GM12801 (cell line): Measurements from ENCODE around the gene UBE3B.

ENCODE experiments used
- CTCF ChIP-seq: IDR thresholded peaks from one replicate; pipeline ENCODE4 v1.5.1; 2011; ENCODE audit warnings: control low read depth; ENCODE audit not compliant: insufficient read length; ENCODE audit errors: extremely low read depth

The UBE3B gene

GRCh38 chr12:109469517-109469916 lies 7.9 kb upstream of the UBE3B start:
- TF ChIP-seq CTCF, result no peak

GRCh38 chr12:109473006-109473405 lies 4.4 kb upstream of the UBE3B start:
- no peak for TF ChIP-seq CTCF

DNA sequence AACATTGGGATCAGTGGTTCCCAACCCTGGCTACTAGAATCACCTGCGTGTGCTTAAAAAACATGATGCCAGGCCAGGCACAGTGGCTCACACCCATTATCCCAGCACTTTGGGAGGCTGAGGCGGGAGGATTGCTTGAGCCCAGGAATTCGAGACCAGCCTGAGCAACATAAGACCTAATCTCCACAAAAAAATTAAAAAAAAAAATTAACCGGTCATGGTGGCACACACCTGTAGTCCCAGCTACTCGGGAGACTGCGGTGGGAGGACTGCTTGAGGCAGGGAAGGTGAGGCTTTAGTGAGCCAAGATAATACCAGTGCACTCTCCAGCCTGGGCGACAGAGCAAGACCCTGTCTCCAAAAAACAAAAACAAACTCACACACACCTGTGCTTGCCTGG lies 2.3 kb upstream of the UBE3B start:
- TF ChIP-seq CTCF, result no peak

- TF ChIP-seq CTCF, result no peak
Measured at GRCh38 chr12:109475993-109476806, 1.2 kb upstream of the UBE3B start.

DNA sequence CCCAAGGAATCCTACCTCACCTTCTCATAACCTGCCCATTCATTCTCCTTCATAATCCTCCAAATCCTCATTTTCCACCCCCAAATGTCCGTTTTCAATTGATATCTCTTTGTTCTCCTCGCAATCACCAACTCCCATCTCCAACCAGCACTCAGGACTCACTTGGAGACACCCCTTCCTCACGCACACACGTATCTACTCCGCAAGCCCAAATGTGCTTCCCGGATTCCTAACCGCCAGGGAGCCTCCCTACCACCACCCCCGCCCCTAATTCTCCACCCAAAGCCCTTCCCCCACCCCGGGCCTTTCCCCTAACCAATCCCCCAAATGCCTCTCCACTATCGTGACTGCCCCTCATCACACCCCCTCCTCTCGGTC lies 638 bp upstream of the UBE3B start:
- no peak for TF ChIP-seq CTCF

DNA sequence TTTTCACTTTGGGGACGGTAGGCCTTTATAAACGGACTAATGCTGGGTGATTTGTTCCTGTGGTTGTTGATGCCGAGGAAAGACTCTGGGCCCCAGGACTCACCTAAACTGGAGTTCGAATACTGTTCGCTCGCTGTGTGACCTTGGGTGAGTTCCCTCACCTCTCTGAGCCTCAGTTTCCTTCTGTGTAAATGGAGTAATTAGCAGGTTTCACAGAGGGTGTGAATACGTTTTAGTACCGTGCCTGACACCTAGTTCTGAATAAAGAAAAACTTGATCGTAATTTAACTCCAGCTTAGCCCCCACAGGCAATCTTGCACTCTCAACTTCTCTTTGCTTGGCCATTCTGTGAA lies 505 bp downstream of the UBE3B start:
- no peak for TF ChIP-seq CTCF

GRCh38 chr12:109479761-109480160 lies 2.3 kb downstream of the UBE3B start:
- no peak for TF ChIP-seq CTCF
